Astrocyte of the cerebellum (primary cell): ENCODE measurements around the gene CLTCL1.

ENCODE experiments used
- DNase-seq: peaks from one replicate; pipeline ENCODE4 v3.0.0-alpha.2; 2011; ENCODE audit warnings: low read depth
- H3K4me3 ChIP-seq: 2 replicates; pipeline ENCODE4 v1.5.1; 2011; ENCODE audit warnings: mild to moderate bottlenecking, low read depth, low read length, moderate library complexity
- CTCF ChIP-seq: IDR thresholded peaks from 2 replicates; pipeline ENCODE4 v1.5.1; 2012; ENCODE audit warnings: low read length, low read depth, moderate library complexity, mild to moderate bottlenecking; ENCODE audit errors: missing control alignments
- in situ Hi-C: cut with HindIII; loops from 2 replicates; pipeline ENCODE4 v1.10.0; 2017; ENCODE audit warnings: low sequenced_read_pairs

CLTCL1 gene

DNA sequence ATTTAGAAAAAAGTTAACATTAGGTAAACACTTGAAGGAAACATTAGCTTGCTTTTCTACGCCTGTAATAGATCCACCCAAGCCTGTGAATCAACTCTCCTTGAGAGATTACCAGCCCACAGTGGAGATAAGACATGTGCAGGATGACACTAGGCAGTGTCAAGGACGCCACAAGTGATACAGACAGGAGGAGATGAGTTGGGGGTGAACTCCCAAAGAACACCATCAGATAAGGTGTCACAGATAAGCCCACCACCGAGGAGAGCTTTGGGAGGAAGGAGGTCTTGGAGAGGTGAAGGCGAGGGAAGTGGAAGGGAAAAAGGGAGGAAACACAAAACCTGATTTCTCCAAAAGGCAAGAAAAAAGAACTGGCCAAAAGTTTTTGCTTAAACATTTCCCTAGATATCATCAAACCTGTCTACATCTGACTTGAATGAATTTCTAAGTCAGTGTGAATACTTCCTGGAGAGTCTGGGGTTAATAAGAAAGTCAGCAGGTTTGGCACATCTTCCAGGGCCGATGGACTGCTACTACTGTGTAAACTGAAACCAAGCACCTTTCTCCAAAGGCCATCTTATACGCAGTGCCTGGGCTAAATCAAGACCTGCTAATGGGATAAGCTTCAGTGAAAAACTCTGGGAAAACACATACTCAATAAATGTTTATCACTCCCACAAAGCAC, 15.5 kb downstream of the CLTCL1 start:
- in situ Hi-C loops = no loop called here
- H3K4me3 ChIP-seq = no peak overlapping the region
- TF ChIP-seq CTCF = no peak
- no peak for DNase-seq

DNA sequence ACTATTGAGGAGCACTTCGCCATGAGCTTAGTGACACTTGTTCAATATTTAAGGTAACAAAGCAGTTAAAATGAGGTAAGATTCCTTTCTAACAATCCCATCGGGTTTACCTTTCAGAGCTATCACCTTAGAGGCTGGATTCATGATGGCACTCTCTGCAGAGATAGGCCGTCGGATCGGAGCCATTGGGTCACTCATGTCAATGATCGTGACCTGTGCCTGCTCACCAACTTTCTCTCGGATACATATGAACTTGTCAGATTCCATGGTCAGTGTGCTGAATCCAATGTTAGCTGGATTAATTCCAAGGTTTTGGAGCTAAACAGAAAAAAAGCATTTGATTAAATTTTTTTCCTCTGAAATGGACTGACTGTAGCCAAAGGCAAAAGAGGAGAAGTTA, 16.0 kb downstream of the CLTCL1 start:
- TF ChIP-seq CTCF = no peak
- no peak for DNase-seq
- in situ Hi-C loops = no loop called here
- H3K4me3 ChIP-seq = no peak overlapping the region

DNA sequence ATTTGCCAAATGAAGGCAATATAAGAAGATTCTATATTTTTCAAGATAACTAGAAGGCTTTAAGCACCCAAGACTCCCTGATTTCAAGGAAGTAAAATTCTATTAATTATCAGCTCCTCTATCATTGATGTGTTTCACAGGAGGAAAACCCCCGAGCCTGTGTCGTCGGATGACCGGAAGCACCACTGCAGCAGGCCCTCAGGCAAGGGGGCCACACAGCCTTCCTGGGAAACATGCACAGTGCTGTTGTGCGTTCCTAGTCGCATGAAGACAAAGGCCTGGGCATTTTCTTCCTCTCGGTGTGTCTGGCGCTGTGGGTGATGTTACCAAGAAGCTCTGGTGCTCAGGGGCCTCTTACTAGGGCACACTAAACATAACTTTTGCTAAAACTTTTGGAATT, 16.4 kb downstream of the CLTCL1 start:
- no peak for DNase-seq
- no peak for TF ChIP-seq CTCF
- in situ Hi-C loops = no loop called here
- no peak overlapping the region for H3K4me3 ChIP-seq

DNA sequence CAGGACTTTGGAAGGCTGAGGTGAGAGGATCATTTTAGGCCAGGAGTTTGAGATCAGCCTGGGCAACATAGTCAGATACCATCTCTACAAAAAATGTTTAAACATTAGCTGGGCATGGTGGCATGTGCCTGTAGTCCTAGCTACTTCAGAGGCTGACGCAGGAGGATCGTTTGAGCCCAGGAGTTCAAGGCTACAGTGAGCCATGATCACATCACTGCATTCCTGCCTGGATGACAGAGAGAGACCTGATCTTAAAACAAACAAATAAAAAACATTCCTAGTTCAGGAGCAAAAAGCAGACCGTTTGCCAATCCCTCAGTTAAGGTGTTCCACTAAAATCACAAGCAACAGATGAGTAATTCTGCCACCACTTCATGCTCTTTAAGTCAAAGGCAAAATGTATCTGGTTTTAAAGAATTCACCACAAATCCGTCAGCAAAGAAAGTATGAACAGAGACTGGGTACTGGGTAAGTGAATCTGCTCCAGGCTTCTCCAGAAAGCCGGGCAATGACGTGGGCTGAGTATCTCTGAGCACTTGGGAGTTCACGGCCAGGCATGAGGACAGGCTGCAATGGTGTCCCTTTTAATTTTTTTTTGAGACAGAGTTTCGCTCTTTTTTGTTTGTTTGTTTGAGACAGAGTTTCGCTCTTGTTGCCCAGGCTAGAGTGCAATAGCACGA, 19.5 kb downstream of the CLTCL1 start:
- TF ChIP-seq CTCF = no peak
- no peak overlapping the region for H3K4me3 ChIP-seq
- in situ Hi-C loops = no loop called here
- DNase-seq = peak; percentile 19

DNA sequence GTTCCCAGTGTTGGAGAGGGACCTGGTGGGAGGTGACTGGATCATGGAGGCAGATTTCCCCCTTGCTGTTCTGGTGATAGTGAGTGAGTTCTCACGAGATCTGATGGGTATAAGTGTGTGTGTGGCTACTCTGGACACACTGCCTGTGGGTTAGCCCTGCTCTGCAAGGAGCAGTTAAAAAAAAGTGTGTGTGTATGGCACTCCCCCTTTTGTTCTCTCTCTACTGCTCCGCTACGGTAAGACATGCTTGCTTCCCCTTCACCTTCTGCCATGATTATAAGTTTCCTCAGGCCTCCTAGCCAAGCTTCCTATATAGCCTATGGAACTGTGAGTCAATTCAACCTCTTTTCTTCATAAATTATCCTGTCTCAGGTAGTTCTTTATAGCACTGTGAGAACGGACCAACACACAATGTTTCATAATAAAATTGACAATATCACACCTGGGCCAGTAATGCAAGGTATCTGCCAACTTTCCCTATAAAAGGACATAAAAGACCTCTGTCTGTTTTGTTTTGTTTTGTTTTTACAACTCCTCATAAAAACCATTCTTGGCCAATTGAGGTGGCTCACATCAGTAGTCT, 20.2 kb downstream of the CLTCL1 start:
- TF ChIP-seq CTCF = no peak
- in situ Hi-C loops = no loop called here
- no peak for DNase-seq

GRCh38 chr22:19270873-19271272, 20.6 kb downstream of the CLTCL1 start:
- in situ Hi-C loops = no loop called here
- no peak for DNase-seq
- H3K4me3 ChIP-seq = no peak overlapping the region
- TF ChIP-seq CTCF = no peak

More for the DNA sequence above, 20.2 kb downstream of the CLTCL1 start:
- no peak overlapping the region for H3K4me3 ChIP-seq
